ENCODE measurements around the gene COL27A1.

COL27A1 gene

GRCh38 chr9:114206221-114206789 is 51.0 kb downstream of the COL27A1 start:
- no peak for DNase-seq (ENCODE audit: low read depth in 2 of 2)

DNA sequence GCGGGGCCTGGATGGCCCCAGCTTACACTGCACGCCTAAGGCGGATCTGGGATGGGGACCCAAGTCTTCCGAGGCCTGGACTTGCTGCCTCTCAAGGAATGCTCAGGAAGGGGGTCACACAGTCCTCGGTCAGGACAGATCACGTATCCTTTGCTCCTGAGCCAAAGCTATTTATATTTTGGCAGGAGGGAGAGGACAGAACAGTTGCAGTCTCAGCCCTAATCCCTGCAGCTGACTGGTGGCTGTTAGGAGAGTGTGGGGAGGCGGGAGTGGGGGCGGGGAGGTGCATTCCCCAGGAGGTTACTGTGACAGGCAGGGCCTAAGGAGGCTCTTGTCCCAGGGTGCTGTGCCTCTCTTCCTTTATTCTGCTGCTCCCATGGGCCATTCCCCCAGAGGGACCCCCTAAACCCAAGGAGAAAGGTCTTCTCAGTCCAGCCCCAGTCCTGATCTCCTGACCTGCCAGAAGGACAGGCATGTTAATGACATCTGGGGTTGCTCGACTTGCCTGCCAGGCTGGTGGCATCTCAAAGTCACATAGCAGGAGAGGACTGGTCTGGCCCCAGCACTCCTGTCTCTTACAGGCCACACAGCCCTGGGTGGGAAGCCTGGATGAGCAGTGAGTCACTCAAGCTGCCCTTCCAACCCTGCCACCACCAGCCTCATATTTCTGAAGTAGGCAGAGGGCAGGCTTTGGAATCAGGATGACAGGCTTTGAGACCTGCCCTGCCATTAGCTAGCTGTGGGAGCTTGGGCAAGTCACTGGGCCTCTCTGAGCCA is 51.9 kb downstream of the COL27A1 start:
- no peak for DNase-seq (ENCODE audit: low read depth in 2 of 2)

GRCh38 chr9:114207845-114208244 is 52.5 kb downstream of the COL27A1 start:
- no peak for DNase-seq (ENCODE audit: low read depth in 2 of 2)

- no peak for DNase-seq (ENCODE audit: low read depth in 2 of 2)
These were observed 53.8 kb downstream of the COL27A1 start for GRCh38 chr9:114209151-114209550.

DNA sequence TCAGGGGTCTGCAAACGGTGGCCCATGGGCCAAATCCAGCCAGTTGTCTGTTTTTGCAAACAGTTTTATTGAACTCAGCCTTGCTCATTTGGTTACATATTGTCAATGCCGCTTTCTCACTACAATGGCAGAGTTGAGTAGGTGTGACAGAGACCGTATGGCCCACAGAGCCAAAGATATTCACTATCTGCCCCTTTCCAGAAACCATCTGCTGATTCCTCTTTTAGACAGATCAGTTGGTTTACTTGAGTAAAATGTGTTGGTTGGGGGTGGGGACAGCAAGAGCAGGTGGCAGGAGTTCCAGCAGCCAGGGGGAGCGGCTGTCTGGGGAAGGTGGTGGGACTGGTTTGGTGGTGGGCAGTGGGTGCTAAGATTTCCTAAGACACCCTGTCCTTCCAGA is 54.8 kb downstream of the COL27A1 start:
- DNase-seq (ENCODE audit: low read depth in 2 of 2), result no peak

- DNase-seq (ENCODE audit: low read depth in 2 of 2), result no peak
These were observed 55.4 kb downstream of the COL27A1 start for GRCh38 chr9:114210691-114211276.

DNA sequence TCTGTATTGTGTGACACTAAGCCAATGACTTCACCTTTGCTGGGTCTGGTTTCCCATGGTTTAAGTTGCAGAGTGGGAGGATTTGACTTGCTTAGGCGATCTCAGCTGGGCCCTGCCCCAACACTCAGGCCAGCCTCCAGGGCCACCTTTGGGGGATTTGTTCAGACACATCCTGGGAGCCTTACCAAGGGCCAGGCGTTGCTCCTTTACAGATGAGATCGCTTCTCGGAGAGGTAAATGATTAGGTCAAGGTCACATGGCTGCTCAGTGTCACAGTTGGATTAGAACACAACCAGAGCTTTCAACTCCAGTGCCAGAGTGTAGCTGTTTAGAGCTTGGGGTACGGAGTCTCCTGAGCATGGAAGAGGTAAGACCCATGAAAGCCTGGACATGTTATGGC is 57.5 kb downstream of the COL27A1 start:
- no peak for DNase-seq (ENCODE audit: low read depth in 2 of 2)

- DNase-seq (ENCODE audit: low read depth in 2 of 2), result no peak
These were observed 58.2 kb downstream of the COL27A1 start for GRCh38 chr9:114213566-114213965.

DNA sequence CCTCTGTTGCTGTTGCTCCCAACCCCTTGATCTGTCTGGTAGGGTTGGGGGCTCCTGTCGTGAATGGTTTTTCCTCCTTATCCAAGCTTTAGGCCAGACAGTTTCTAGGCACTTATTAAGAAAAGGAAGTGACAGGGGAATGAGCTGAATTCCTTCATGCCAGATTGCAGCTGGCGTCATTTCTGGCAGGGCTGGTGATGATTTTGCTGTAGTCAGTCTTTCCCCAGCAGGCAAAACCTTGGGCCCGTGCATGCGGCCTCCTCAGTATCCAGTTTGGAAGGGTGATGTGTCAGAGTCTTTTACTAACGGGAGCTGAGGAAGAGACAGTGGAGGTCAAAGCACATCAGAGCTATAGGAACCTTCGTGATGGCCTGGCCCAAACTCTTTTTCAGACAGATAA is 58.8 kb downstream of the COL27A1 start:
- DNase-seq (ENCODE audit: low read depth in 2 of 2), result no peak

DNA sequence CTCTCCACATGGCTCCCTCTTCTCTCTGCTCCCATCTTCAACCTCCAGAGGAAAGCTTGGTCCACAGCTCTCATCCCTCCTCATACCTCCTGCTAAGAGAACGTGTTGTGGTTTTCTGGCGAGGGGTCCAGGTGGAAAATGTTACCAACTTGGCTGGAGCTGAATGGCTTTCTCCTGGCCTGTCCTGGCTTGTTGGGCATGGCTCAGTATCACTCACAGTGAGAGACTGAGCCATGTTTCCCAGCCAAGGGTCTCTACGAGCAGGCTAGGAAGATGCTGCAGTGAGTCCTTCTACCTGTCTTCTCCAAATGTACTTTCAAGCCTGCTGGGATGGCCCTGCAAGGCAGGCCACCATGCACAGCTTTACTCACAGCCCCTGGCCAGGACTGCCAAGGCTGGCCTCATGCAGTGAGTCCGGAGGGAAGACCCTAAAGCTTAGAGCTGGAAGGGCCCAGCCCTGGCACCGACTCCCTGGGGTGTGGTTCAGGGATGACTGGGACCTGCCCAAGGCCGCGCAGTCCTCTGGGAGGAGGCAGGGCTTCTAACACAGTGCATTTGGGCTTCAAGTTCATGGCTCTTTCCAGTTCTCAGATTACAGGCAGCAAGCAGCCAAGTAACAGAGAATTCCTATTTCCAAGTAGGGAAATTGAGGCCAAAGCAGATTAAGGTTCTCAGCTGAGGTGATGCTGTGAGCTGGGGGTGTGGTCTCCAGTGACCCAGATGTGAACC is 59.5 kb downstream of the COL27A1 start:
- no peak for DNase-seq (ENCODE audit: low read depth in 2 of 2)

DNA sequence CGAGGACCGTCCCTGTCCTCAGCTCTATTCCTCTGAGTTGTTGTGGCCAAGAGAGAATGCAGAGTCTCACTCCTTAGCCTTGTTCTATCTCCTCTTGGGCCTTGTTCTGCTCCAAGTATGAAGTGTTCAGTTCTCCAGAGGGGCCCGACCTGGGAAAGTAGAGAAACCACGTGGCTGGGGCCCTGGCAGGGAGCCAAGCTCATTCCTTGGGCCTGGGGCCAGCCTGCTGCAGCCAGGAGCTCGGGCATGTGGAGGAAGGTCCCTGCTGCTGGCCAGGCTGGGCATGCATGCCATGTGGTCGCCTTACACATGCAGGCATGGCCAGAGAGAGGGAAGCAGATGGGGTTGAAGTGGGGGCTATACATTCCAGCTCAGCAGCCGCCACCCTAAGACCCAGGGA is 60.7 kb downstream of the COL27A1 start:
- no peak for DNase-seq (ENCODE audit: low read depth in 2 of 2)

- no peak for DNase-seq (ENCODE audit: low read depth in 2 of 2)
These were observed 61.6 kb downstream of the COL27A1 start for GRCh38 chr9:114216976-114217375.

GRCh38 chr9:114218264-114219120 is 63.2 kb downstream of the COL27A1 start:
- no peak for DNase-seq (ENCODE audit: low read depth in 2 of 2)

GRCh38 chr9:114220061-114220541 is 64.8 kb downstream of the COL27A1 start:
- DNase-seq (ENCODE audit: low read depth in 2 of 2), result no peak

DNA sequence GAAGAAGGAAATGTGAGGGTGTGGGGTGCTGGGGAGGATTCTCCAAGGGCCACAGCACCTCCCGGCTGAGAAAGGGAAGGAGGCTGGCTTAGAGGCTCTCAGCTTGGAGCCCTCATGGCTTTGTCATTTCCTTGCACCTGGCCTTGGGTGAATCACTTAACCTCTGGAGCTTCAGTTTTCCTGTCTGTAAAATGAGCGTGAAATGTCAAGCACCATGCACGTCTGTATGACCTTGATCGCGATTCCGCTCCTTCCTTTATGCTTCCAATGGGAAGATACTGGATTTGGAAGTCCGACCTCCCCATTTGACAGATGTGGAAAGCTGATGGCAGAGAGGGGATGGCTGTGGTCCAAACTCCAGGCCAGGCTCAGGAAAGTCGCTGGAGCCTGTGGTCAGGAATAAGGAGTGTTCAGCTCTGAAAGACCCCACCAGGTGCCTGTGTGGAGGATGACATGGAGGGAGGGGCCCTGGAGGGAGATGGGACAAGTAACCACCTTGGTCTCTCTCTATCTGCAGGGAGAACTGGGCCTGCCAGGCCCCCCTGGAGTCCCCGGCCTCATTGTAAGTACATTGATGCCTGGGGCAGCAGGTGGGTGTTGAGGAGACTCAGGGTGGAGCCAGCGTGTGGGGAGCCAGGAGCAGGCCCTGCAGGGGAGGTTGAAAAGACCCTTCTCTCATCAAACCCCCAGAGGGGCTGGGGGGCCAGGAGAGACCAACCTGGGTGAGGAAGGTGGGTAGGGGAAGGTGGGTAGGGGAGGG is 66.5 kb downstream of the COL27A1 start:
- no peak for DNase-seq (ENCODE audit: low read depth in 2 of 2)

DNA sequence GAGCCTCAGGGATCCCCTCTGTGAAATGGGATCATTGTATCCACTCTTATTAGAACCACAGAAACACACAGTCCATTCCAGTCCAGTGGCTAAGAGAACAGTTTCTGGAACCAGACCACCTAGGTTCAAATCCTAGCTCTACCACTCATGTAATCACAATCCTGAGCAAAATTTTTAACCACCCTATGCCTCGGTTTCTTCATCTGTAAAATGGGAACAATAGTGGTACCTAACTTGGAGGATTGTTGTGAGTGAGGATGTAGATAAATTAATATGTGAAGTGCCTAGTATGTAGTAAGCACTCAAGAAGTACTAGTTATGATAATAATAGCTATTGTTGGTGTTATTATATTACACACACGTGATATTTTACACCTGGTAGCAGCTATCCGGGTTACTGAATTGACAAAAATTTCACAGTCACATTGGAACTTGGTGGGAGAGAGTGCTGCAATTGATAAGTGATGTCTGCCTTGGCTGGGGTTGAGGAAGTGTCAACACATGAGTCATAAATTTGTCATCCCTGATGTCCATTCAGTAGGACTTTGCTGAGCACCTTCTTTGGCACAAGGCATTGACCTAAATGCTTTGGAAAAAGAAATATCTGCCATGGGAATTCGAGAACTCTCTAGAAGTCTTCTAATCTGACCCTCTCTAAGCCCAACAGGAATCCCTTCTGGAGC is 68.4 kb downstream of the COL27A1 start:
- DNase-seq (ENCODE audit: low read depth in 2 of 2), result no peak

GRCh38 chr9:114224247-114224610 is 68.9 kb downstream of the COL27A1 start:
- DNase-seq (ENCODE audit: low read depth in 2 of 2), result no peak

GRCh38 chr9:114225561-114226212 is 70.3 kb downstream of the COL27A1 start:
- no peak for DNase-seq (ENCODE audit: low read depth in 2 of 2)

DNA sequence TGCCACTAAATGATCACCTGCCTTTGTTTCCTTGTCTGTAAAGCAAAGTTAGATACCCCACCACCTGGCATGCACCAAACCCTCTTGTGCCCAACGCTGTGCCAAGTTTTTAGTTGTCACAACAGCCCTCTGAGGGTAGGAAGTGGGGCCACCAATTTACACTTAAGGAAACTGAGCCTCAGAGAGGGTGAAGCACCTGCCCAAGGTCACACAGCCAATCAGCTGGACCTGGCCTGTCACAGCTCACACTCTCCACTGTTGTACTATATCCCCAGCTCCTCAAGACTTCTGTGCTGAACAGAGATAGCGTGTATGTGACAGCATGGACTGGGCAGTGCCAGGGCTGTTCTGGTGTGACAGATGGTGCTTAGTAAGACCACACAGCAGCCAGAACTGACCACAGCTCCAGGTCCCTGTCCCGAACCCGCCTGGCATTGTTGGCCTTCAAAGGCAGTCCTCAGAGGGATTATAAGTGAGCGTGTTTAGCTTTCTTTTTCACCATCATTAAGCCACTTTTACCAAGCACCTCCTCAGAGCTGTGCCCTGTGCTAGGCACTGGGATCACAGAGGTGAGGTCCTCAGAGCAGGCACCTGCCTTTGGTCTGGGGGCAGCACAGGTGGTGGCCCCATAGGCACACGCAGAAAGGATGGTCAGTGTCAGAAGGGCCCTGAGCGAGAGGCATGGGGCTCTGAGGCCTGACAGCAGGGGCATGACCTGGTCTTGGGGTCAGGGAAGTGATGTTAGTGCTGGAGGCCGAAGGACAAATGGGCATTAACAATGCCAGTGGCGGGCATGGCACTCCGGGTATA is 71.1 kb downstream of the COL27A1 start:
- DNase-seq (ENCODE audit: low read depth in 2 of 2), result no peak

Measured in stimulated activated CD4-positive, alpha-beta T cell treated with anti-CD3 and anti-CD28 coated beads, Interleukin-12 subunit alpha, Interleukin-12 subunit beta, amount 100 ng/mL, for 24 hours (primary cell).